Stimulated activated CD8-positive, alpha-beta memory T cell treated with anti-CD3 and anti-CD28 coated beads, Interleukin-4, amount 100 ng/mL, for 1 hour (primary cell): ENCODE data around the gene HNRNPA0.

ENCODE experiments used
- DNase-seq, 2 donors: peaks; one replicate each; pipeline ENCODE4 v3.0.0-alpha.2; 2020; ENCODE audit warnings: low read depth in 2 of 2, low spot score in 1 of 2

The HNRNPA0 gene

DNA sequence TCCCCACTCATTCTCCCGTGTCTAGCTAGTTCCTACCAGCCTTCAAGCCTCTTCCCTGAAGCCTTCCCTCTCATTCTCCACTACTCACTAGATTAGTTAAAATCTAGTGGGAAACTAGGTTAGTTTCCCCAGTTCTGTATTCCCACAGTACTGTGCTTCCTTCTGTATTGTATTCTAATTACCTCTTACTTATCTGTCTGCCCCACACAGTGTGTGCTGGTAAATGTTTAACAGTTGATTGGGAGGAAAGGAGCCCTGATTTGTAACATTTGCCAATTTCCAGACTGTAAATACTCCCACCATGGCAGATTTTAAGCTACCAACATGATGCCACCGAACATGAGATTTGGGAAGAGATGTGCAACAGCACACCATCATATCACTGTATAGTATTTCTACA, 26.5 kb downstream of the HNRNPA0 start:
- no peak for DNase-seq

DNA sequence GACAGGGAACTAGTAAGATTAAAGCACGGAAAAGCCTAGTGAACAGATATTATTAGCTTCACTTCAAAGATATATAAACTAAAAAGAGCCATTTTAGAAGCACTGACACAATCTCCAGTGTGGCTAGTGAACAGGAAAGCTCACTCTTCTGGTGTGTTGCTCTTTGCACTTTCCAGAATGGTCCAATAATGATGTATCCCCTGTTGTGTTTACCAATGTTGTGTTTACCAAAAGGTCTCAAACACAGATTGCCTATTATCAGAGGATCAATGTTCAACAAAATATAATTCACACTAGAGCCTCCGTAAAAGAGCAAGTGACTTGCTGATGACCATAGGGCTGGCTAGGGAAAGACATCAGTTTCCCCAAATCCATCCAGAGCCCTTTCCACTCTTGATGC, 29.9 kb downstream of the HNRNPA0 start:
- DNase-seq = no peak

DNA sequence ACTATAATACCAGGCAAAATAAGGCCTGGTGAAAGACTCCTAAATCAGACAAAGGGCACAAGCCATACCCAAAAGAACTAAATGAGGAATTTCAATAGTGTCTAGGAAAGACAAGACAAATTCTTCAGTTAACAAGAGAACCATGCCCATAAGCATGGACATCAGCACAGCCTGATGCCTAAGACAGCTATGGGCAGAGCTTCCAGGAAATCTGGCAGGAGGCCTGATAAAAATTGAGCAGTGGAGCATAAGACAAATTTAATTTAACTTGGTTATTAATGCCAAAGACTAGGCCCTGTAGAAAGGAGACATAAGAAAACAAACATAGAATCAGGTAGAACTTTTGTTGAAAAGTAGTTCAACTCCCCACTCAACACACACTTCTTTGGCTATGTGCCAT, 35.6 kb downstream of the HNRNPA0 start:
- no peak for DNase-seq

DNA sequence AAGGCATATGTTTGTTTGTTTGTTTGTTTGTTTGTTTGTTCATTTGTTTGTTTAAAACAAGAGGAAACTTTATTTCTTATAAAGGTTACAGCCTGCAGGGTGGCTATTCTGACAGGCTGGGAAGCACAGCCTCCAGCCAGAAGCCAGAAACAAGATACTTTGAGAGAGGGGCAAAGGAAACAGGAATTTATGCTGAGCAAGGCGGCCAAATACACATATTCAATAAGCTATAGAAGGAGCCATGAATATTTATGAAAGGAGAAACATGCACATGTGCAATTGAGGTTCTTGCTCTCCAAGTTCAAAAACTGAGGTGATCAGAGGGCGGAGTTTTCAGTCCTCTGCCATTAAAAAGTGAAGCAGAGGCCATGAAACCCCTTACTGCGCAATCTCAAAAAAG, 37.8 kb downstream of the HNRNPA0 start:
- no peak for DNase-seq

DNA sequence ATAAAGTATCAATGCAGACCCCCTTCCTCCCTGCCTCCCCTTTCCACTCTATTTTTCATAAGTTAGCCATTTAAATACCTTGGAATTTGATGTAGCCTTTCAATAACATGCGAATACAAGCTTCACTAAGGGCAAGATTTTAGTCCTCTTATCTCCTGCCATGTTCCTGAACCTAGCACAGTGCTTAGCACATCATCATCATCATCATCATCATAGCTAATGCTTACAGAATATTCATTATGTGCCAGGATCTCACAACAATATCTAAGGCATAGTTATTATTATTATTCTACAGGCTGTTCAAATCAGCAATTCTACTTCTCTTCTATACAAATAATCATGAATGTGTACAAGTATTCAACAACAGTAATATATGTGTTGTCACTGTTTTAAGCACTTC, 38.7 kb downstream of the HNRNPA0 start:
- no peak for DNase-seq

DNA sequence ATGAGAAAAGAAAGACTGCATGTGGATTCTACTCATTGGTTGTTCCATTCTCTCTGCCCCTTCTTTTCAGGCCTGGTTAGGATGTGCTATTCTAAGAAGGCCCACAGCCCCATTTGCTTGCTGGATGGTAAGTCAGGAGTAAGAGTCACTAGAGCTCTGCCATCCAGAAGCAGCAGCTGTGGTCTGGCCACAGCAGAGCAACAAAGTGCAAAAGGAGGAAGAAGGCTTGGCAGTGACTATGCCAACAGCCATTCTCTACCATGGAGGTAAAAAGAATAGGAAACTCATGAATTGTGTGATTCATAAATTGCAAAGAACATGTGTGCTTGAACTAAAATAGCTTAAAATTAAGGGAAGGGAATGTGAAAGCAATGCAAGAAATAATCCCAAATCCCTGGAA, 39.2 kb downstream of the HNRNPA0 start:
- no peak for DNase-seq

DNA sequence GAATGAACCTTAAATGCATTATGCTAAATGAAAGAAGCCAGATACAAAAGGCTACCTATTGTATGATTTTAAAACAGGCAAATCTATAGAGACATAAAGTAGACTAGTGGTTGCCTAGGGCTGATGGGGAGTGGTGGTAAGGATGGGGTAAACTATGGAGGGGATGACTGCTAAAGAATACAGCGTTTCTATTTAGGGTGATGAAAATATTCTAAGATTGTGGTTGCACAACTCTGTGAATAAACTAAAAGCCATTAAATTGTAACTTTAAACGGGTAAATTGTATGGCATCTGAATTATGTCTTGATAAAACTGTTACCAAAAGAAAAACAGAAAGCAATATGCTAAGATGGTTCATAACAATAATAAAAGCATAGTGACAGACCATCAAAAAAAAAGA, 39.7 kb downstream of the HNRNPA0 start:
- DNase-seq = no peak

DNA sequence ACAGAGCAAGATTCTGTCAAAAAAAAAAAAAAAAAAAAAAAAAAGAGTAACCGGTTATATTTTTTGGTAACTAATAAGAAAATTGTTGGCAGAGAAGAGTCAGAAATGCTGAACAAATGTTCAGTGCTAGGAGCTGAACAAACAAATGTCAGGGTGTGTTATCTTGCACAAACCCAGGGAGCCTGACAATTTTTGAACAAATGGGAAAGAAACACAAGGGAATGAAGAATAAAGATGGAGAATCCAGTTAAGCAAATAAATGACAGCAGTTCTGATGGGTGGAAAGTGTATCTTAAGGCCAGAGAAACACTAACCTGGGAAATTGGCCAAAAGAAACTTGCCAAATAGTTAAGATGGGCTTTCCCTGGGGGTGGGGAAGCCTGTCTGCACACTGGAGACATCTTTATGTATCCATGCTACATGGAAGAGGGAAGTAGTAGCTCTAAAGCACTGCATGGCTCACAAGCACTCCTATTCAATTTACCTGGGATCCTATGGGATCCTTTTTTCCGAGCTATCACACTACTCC, 42.0 kb downstream of the HNRNPA0 start:
- no peak for DNase-seq

DNA sequence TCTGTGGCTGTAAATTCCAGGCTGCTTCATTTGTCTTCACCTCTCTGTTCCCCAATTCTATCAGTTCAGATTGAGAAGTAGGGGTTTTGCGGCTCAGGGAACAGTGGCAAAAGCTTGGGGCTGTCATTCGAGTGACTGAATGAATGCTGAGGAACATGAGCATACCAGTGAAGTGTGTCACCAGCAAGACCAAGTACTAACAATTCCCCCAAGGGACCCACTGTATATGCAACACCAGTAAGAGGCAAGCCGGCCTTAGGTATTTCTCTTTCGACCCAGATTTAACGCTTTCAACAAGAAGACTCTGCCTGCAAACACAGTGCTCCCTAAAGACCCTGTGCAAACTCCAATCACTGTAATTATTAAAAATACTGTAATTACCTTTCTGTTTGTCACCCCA, 44.1 kb downstream of the HNRNPA0 start:
- DNase-seq = no peak

DNA sequence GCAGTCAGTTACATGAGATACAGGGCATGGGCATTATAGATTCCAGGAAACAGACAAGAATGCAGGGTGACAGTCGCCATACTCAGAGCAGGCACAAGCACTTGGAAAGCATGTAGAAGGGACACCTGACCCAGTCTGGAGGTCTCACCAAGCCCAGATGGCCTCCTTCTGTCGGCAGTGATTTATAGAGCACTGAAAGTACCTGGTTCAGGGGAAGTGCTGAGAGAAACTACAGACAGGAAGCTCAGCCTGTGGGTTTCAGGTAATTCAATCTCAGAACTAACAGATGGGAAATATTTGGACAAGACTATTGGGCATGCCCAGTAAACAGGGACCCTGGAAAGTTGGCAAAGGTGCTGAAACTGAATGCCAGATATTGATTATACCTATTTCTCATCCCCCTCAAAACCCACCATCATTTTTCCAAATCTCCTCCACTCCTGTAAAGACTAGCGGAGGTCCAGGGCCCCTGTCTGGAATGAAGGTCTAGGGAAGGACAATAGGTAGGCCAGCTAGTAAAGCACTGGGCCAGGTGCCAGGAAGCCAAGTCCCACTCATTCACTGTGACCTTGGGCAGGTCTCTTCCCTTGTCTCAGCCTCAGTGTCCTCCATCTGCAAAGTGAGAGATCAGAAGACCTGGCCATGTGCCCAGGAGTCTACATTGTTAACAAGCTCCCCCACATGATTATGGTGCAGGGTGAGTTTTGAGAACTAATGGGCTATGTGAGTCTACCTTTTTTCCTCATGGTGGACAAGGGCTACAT, 45.2 kb downstream of the HNRNPA0 start:
- DNase-seq = no peak

DNA sequence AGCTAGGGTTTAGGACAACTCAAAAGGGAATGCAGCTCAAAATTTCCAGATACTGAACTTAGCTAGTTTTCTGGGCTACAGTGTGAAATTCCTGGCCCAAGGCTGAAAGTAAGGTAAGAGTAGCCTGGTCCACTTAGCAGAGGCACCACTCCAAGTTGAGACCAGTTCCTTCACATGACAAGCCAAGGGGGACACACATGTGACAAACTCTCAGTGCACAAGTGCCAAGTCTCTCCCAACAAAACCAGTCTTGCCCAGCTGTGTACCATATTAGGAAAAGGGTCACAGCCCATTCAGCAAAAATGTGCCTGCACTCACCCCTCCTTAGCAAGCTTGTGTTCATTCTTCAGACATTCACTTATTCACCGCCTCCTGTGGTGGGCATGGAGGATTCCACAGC, 46.1 kb downstream of the HNRNPA0 start:
- DNase-seq = no peak

DNA sequence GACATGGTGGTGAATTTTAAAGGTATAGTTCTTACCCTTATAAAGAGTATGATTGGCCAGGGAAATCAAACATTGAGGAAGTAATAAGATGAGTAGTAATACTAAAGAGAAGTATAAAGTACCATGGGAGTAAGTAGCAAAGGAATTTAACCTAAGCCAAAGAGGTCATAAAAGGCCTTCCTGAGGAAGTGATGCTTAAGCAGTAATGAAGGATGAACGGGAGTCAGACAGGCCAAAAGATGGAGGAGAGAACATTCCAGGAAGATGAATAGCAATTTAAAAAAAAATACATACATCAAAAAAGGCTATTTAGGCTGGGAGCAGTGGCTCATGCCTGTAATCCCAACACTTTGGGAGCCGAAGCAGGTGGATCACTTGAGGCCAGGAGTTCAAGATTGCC, 47.3 kb downstream of the HNRNPA0 start:
- DNase-seq = no peak

DNA sequence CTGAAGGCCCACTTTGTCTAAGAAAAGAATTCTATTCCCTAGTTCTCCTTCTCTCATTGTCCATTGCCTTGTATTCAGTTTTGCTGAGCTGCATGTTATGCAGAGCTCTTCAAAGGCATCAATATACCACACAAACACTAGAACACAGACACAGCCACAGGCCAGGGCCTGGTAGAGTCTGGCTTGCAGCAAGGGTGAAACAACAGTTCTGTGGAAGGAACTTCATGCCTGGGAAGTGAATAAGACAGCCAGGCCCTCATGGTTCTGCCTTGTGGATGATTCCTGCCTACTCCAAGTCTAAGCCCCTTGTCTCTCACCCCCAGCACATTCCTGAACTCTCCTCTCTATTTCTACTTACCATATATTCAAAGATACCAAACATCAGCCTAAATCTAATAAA, 49.1 kb downstream of the HNRNPA0 start:
- DNase-seq = no peak

DNA sequence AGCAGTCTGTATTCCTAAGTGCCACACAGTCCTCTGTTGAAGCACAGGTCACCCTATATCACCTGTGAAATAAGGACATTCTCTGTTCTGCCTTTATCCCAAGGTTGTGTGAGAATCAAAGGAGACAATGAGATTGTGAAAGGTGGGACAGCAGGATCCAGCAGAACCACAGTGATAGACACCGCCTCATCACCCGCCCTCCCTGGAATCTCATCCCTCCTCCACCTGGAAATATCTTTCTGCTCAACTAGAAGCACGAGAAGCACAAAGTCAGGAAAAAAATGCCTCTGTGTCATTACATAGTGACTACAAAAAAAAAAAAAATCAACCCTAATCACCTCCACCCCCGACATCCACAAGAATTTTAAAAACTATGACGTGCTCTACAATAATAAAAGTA, 50.6 kb downstream of the HNRNPA0 start:
- no peak for DNase-seq

DNA sequence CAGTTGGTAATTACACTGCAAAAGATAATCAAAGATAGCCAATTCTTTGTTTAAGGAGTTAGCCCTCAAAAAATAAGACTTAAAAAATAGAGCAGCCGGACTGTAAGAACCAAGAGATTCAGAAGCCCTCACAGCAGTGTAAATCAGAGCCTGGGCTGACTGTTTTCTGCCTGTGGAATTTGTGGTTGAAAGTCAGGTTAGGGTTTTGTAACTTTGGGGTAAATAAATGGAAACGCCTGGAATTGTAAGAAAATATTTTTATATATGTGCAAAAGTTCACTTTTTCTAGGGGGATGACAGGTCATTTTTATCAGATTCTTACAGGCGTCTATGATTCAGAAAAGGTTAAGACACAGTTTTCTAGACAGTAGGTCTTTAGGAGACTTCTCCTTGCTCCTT, 53.9 kb downstream of the HNRNPA0 start:
- no peak for DNase-seq

DNA sequence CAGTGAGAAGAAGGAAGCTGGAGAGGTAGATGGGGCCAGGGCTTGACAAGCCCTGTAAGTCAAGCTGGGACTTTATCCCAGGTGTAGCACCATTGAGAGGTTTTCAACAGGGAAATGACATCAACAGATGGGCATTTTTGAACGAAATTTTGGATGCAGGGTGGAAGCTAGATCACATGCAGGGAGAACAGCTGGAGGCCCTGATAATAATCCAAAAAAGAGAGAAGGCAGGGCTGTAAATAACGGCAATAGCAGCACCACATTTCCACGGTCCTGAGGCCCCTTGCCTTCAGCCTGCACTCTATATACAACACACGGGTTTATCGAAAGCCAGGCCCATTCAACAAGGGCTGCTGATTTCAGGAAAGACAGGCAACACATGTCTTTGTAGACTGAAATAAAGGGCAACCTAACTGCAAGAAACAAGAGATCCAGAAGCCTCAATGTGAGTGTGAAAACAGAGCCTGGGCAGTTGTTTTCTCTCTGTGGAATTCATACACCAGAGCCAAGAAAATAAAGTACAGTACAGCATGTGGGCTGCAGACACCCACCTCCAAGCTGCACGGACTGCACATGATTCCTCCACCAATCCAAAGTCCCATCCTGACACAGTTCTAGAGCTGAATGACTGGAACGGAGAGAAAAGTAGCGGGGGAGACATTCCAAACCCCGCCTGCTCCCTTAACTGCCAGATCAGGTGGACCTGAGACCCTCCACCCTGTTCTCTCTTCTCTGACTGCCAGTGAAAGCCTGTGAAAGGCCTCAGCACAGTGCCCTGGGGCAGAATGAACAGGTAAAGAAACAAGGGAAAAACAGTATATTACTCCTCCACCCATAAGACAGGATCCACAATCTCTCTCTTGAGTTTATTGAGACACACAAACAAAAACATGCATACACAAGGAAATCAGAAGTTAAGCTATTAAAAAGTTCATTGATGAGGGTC, 54.6 kb downstream of the HNRNPA0 start:
- no peak for DNase-seq

DNA sequence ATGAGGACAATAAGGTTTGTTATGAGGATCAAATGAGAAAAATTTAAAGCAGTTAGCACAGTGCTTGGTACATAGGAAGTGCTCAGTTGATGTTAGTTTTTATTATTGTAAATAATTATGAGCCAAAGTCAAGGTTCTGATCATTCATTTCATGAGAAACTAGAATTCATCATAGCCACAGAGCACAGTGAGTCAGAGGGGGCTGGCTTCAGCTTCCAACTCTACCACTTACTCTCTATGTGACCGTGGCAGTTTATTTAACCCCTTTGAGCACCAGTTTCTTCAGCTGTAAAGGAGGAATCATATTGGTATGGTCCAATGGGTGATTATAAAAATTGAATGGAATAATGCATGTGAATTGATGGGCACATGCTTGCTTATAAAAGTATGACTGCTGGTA, 57.7 kb downstream of the HNRNPA0 start:
- no peak for DNase-seq

DNA sequence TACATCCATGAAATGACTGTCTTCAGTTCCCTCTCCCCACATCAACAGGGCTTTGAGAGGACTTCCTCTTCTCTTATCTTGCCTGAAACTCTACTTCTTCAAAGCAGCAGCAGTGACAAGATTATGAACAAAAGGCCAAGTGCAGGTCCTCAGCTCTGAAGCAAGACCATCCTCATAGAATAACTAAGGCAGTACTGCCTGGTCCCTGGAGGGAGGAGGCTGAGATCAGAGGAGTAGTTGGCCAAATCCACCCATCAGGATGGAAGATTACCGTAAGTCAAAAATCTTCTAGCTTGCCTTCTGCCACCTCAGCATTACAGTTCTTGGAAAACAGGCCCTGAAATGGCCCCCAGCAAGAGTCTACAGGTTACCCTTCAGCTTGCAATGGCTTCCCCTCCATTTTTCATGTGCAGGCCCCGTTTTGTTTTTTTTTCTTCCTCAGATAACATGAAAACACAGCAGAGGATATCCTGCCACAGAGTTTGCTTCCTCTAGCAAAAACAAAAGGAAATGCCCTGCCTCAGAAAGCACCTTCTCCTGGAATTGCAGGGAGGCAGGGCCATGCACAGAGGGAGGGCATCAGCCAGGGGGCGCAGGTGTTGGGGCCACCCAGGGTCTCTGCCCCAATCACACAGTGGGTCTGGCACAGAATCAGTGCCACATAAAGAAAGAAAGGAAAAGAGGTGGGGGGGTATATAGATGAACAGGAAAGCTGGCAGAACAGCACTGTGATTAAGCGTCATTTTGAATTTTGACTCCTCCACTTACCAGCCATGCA, 58.3 kb downstream of the HNRNPA0 start:
- no peak for DNase-seq
